Liver (tissue), 9 donors: Measurements from ENCODE around the gene LDLRAD3. TPM values are rescaled to one million over a fixed set of nuclear protein-coding genes. Genes with fewer than 3 reads are reported as not detected.

Source experiments
- DNase-seq: peaks from one replicate; pipeline ENCODE4 v3.0.0-alpha.2; 2017; ENCODE audit warnings: low spot score
- H3K27ac ChIP-seq, 2 donors: one replicate each; pipeline ENCODE4 v1.7.0; 2013; ENCODE audit warnings: inconsistent platforms in 2 of 2, low read length in 2 of 2, control low read depth in 1 of 2, low read depth in 1 of 2, mild to moderate bottlenecking in 1 of 2
- H3K27me3 ChIP-seq, 4 donors: one replicate each; pipeline versions ENCODE4 v1.6.1 to v1.7.0; 2013; ENCODE audit warnings: low read length in 3 of 4, inconsistent platforms in 1 of 4, mild to moderate bottlenecking in 1 of 4, moderate library complexity in 1 of 4; ENCODE audit not compliant: control insufficient read depth in 4 of 4, insufficient read depth in 4 of 4
- H3K36me3 ChIP-seq, 4 donors: one replicate each; pipeline versions ENCODE4 v1.6.1 to v1.7.0; 2013; ENCODE audit warnings: low read length in 3 of 4, mild to moderate bottlenecking in 3 of 4, low read depth in 1 of 4, moderate library complexity in 1 of 4; ENCODE audit not compliant: control insufficient read depth in 4 of 4, insufficient read depth in 3 of 4
- H3K4me1 ChIP-seq, 4 donors: one replicate each; pipeline versions ENCODE4 v1.6.1 to v1.7.0; 2013; ENCODE audit warnings: low read length in 3 of 4, mild to moderate bottlenecking in 3 of 4, moderate library complexity in 1 of 4; ENCODE audit not compliant: control insufficient read depth in 4 of 4, insufficient read depth in 4 of 4
- H3K4me3 ChIP-seq, 3 donors: one replicate each; pipeline versions ENCODE4 v1.6.1 to v1.7.0; 2013; ENCODE audit warnings: low read length in 3 of 3, control low read depth in 1 of 3, low read depth in 1 of 3, mild to moderate bottlenecking in 1 of 3
- H3K9ac ChIP-seq, 2 donors: one replicate each; pipeline ENCODE4 v1.7.0; 2013; ENCODE audit warnings: low read length in 2 of 2, mild to moderate bottlenecking in 2 of 2, moderate library complexity in 2 of 2, control low read depth in 1 of 2, low read depth in 1 of 2
- H3K9me3 ChIP-seq, 4 donors: one replicate each; pipeline versions ENCODE4 v1.6.1 to v1.7.0; 2013; ENCODE audit warnings: low read length in 3 of 4; ENCODE audit not compliant: control insufficient read depth in 4 of 4
- CTCF ChIP-seq: fragments of 150-350 bp; IDR thresholded peaks from 2 replicates; pipeline ENCODE4 v1.5.1; 2017; ENCODE audit warnings: improper control_type of control experiment, low read depth, low read length; ENCODE audit not compliant: missing input control
- EGR1 ChIP-seq, 2 donors: IDR thresholded peaks; 2 replicates each; pipeline ENCODE4 v1.6.1; 2016 to 2018; ENCODE audit warnings: antibody characterized with exemption in 2 of 2, low read depth in 2 of 2
- GABPA ChIP-seq, 2 donors: IDR thresholded peaks in 1 of 2; conservative IDR thresholded peaks in 1 of 2; 2 replicates each; pipeline ENCODE4 v1.6.1; 2016; ENCODE audit warnings: antibody characterized with exemption in 2 of 2, mild to moderate bottlenecking in 1 of 2, moderate library complexity in 1 of 2
- HNF4G ChIP-seq: IDR thresholded peaks from 2 replicates; pipeline ENCODE4 v1.6.1; 2016; ENCODE audit warnings: antibody characterized with exemption
- JUND ChIP-seq, 2 donors: IDR thresholded peaks; 2 replicates each; pipeline ENCODE4 v1.6.1; 2016; ENCODE audit warnings: antibody characterized with exemption in 2 of 2
- REST ChIP-seq: IDR thresholded peaks from 2 replicates; pipeline ENCODE4 v1.6.1; 2016; ENCODE audit warnings: antibody characterized with exemption, mild to moderate bottlenecking
- RXRA ChIP-seq, 2 donors: IDR thresholded peaks; 2 replicates each; pipeline ENCODE4 v1.6.1; 2017 to 2018; ENCODE audit warnings: antibody characterized with exemption in 2 of 2, mild to moderate bottlenecking in 1 of 2
- SP1 ChIP-seq: IDR thresholded peaks from 2 replicates; pipeline ENCODE4 v1.6.1; 2018; ENCODE audit warnings: antibody characterized with exemption, mild to moderate bottlenecking
- TAF1 ChIP-seq: conservative IDR thresholded peaks from 2 replicates; pipeline ENCODE4 v1.6.1; 2016; ENCODE audit warnings: antibody characterized with exemption, mild to moderate bottlenecking
- YY1 ChIP-seq: IDR thresholded peaks from 2 replicates; pipeline ENCODE4 v1.6.1; 2016; ENCODE audit warnings: antibody characterized with exemption, mild to moderate bottlenecking
- ZBTB33 ChIP-seq: IDR thresholded peaks from 2 replicates; pipeline ENCODE4 v1.6.1; 2016; ENCODE audit warnings: antibody characterized with exemption
- WGBS: extraction: QIAGEN DNeasy Blood & Tissue Kit; methylation state at CpG from one replicate; pipeline ENCODE4 v1.1.7; 2013; 5-methylcytosine and 5-hydroxymethylcytosine counted together
- polyA plus RNA-seq, 2 donors: library from polyadenylated mRNA; stranded (reverse) in 1 of 2; unstranded in 1 of 2; fragments of 200-250 nt in 1 of 2; fragments of >200 nt in 1 of 2; fragmentation: Nextera tagmentation in 1 of 2; extraction: Ambion mirVana in 1 of 2; gene quantifications; one replicate each; pipeline versions ENCODE4 v1.2.1 to v1.2.3, GENCODE V29; 2013 to 2015
- total RNA-seq, 2 donors: library from RNA; depleted of rRNA; stranded (reverse); fragments of >200 nt; gene quantifications; one replicate each; pipeline ENCODE4 v1.2.3, GENCODE V29; 2014
- TF ChIP-seq, protein P1 (sequence below): IDR thresholded peaks from 2 replicates; pipeline ENCODE4 v1.6.1; 2016; ENCODE audit warnings: antibody characterized with exemption
- donor health status: healthy.
- donor health status: healthy.
- donor health status: healthy.
- donor health status: healthy.
- donor health status: healthy.

The LDLRAD3 gene
- total and polyA plus RNA-seq, 4 donors, result 0.75 to 1.3 (median 0.93) TPM

DNA sequence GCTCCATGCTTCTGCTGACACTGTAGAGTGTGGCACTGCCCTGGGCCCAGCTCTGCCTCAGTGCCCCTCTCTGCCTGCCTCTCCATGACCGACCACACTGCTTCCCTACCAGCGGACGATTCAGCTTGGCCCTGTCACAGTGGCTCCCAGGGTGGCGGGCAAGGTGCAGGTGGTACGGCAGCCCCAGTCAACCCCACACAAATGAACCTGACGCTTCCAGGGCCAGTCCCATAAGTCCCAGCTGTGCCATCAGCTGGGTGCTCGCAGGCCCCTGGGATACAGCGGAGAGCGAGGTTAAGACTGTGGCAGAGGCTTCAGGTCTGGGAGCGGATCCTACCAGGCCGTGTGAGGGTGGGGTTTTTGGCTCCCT, 134.8 kb downstream of the LDLRAD3 start:
- Histone ChIP-seq H3K9ac (no peak overlapping the region), H3K27me3 (no peaks in the 10 kb centered on the region), H3K27ac (no peak overlapping the region), H3K4me1 (no peaks in the 10 kb centered on the region), H3K4me3 (no peak overlapping the region), H3K36me3 (peaks cover 0 to 2% (median 0%) of the 10 kb centered on the region in 4 donors), H3K9me3 (no peaks in the 10 kb centered on the region)
- no peak for TF ChIP-seq JUND (IDR thresholded peaks at IDR 0.05)
- TF ChIP-seq TAF1, result no peak
- TF ChIP-seq REST, result no peak
- TF ChIP-seq SP1, result no peak
- no peak for TF ChIP-seq ZBTB33
- TF ChIP-seq RXRA (IDR thresholded peaks at IDR 0.05), result no peak
- no peak for TF ChIP-seq HNF4G
- TF ChIP-seq GABPA (IDR thresholded peaks at IDR 0.05 in 1 of 2, conservative IDR thresholded peaks at IDR 0.05 in 1 of 2), result no peak
- no peak for TF ChIP-seq YY1
- TF ChIP-seq EGR1 (IDR thresholded peaks at IDR 0.05; ENCODE audit: low read depth in 2 of 2), result no peak
- TF ChIP-seq, protein P1, sequence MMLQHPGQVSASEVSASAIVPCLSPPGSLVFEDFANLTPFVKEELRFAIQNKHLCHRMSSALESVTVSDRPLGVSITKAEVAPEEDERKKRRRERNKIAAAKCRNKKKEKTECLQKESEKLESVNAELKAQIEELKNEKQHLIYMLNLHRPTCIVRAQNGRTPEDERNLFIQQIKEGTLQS, result no peak
- 95% methylated on average over 11 of the region's 11 CpGs for WGBS
- no peak for DNase-seq

DNA sequence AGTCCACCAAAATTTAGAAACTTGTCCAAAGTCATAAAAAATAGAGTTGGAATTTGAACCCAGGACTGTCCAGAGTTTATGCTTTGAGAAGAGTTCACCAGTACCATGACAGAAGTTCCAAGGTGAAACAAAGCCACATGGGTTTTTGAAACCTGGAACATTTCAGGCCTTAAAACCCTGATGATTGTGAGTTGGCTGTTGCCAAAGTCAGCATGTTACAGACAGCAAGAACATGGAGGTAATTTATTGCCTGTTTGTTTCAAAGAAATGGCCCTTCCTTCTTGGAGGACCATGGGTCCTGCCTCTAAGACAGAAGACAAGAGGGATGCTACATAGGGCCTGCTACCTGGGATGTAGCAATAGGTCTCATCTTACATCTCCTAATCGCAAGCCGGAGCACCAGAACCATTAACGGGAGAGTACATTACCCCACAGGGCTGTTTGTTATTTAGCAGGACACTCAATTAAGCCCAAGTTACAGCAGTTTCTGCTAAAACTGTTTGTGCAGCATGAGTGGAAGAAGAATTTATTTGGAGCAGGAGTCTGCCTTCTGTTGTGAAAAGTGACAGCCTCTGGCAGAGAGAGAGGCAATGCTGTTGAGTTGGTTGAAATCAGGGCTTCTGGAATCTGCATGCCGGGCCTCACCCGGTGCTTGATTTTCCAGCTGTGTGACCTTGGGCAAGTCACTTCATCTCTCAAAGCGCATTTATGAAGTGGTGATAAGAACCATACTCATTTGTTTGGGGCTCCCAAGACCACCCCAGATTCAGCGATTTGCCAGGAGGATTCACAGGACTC, 136.2 kb downstream of the LDLRAD3 start:
- Histone ChIP-seq H3K9ac (no peak overlapping the region), H3K27me3 (no peaks in the 10 kb centered on the region), H3K4me1 (no peaks in the 10 kb centered on the region), H3K9me3 (no peaks in the 10 kb centered on the region), H3K4me3 (no peak overlapping the region), H3K27ac (no peak overlapping the region), H3K36me3 (peaks cover 0 to 2% (median 0%) of the 10 kb centered on the region in 4 donors)
- TF ChIP-seq CTCF, result no peak
- 92% methylated on average over 7 of the region's 7 CpGs for WGBS
- DNase-seq, result no peak
